Natural killer cell treated with Interleukin-12 subunit alpha and Interleukin-12 subunit beta and Interleukin-15 and Interleukin-18, amount 100 ng/mL, for 72 hours (primary cell): Measurements from ENCODE around the gene NRXN3. TPM values are rescaled to one million over a fixed set of nuclear protein-coding genes. Genes with fewer than 3 reads are reported as not detected.

Source experiments
- ATAC-seq, 2 donors: fragments of 150-1000 bp; cut with Tn5 transposase in 1 of 2; sonication (Bioruptor Pico), chemical (Tn5 transposase) in 1 of 2; 2 replicates each; pipeline ENCODE4 v1.10.0; 2021
- DNase-seq: peaks from one replicate; pipeline ENCODE4 v3.0.0; 2022; ENCODE audit warnings: low spot score
- H3K27ac Mint-ChIP-seq, 2 donors: 1 replicate in 1 of 2; 2 replicates in 1 of 2; pipeline ENCODE4 v1.8.0; 2022; ENCODE audit warnings: mixed read lengths in 2 of 2, mild to moderate bottlenecking in 1 of 2, moderate library complexity in 1 of 2
- H3K27me3 Mint-ChIP-seq, 2 donors: 1 replicate in 1 of 2; 2 replicates in 1 of 2; pipeline ENCODE4 v1.8.0; 2022; ENCODE audit warnings: mixed read lengths in 2 of 2
- H3K36me3 Mint-ChIP-seq: one replicate; pipeline ENCODE4 v1.8.0; 2022; ENCODE audit warnings: mixed read lengths
- H3K4me1 Mint-ChIP-seq, 2 donors: 1 replicate in 1 of 2; 2 replicates in 1 of 2; pipeline ENCODE4 v1.8.0; 2022; ENCODE audit warnings: low read depth in 2 of 2, mixed read lengths in 2 of 2, mild to moderate bottlenecking in 1 of 2
- H3K4me3 Mint-ChIP-seq: one replicate; pipeline ENCODE4 v1.8.0; 2022; ENCODE audit warnings: mixed read lengths
- H3K9me3 Mint-ChIP-seq: 2 replicates; pipeline ENCODE4 v1.8.0; 2022; ENCODE audit warnings: mixed read lengths
- total RNA-seq, 2 donors: library from RNA; stranded (reverse); gene quantifications; one replicate each; pipeline ENCODE4 v1.2.3, GENCODE V29; 2022

The NRXN3 gene
- total RNA-seq, 2 donors from 2014 or later = not detected

- Mint-ChIP-seq H3K27me3 (no peaks in the 10 kb centered on the region), H3K27ac (no peak overlapping the region), H3K4me3 (no peak overlapping the region), H3K36me3 (no peaks in the 10 kb centered on the region), H3K4me1 (no peaks in the 10 kb centered on the region), H3K9me3 (peaks cover 6% of the 10 kb centered on the region)
- DNase-seq = no peak
- no peak for ATAC-seq
These were observed 1123.5 kb downstream of the NRXN3 start for GRCh38 chr14:79293482-79294177.

GRCh38 chr14:79294499-79294898, 1124.3 kb downstream of the NRXN3 start:
- H3K36me3 Mint-ChIP-seq = no peaks in the 10 kb centered on the region
- DNase-seq (no peak), ATAC-seq (no peak)
- peaks cover 6% of the 10 kb centered on the region for H3K9me3 Mint-ChIP-seq
- H3K4me3 Mint-ChIP-seq = no peak overlapping the region
- H3K4me1 Mint-ChIP-seq = no peaks in the 10 kb centered on the region
- H3K27me3 Mint-ChIP-seq = no peaks in the 10 kb centered on the region
- no peak overlapping the region for H3K27ac Mint-ChIP-seq

DNA sequence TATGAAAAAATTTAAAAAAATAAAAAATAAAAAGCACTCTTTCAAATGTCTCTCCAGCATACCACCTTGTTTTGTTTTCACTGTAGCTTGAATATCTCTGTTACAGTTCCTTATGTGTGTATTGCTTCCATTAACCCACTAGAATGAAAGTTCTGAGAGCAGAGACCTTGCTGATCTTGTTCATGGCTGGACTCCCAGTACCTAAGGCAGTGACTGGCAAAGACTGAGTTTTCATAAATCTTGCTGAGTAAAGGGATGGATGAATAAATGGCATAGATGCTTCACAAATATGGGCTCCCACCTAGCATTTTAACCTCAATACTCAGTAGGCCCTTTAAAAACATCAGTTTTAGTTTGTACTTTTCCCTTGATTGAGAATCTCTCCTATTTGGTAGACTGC, 1125.2 kb downstream of the NRXN3 start:
- H3K27ac Mint-ChIP-seq = no peak overlapping the region
- H3K36me3 Mint-ChIP-seq = no peaks in the 10 kb centered on the region
- peaks cover 2% of the 10 kb centered on the region for H3K9me3 Mint-ChIP-seq
- no peaks in the 10 kb centered on the region for H3K4me1 Mint-ChIP-seq
- H3K27me3 Mint-ChIP-seq = no peaks in the 10 kb centered on the region
- no peak overlapping the region for H3K4me3 Mint-ChIP-seq
- ATAC-seq = no peak
- no peak for DNase-seq

DNA sequence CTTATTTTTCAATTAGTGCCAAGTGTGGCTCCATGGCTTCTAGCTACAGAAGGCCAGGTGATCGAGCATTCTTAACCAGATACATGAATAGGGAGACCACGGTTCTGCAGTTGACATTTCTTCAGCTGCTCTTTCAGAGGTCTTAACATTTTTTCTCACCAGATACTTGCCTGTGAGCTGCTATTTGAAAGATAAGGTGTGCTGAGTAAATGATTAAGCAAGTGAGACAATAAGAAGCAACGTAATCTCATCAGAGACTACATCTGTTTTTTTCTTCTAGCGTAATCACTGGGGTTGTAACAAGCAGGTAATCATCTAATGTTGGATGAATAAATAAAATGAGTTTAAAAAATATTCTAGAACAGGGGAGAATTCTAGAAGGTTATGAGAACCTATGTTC, 1128.2 kb downstream of the NRXN3 start:
- Mint-ChIP-seq H3K4me3 (no peak overlapping the region), H3K9me3 (peaks cover 8% of the 10 kb centered on the region), H3K27ac (no peak overlapping the region), H3K4me1 (no peaks in the 10 kb centered on the region), H3K36me3 (no peaks in the 10 kb centered on the region), H3K27me3 (no peaks in the 10 kb centered on the region)
- DNase-seq = no peak
- no peak for ATAC-seq

DNA sequence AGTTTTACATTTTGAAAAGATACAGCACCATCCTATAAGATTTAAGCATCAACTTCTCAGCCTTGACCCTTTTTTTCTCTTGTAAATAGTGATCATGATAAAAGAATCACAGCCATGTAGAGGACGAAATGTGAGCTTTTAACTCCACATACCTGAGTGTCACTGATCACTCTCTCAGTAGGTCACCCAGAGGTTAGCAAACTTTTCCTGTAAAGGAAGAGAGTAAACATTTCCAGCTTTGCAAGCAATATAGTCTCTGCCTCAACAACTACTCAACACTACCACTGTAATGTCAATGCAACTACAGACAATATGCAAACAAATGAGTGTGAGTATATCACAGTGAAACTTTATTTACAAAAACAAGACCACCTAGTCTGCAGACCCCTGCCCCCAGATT, 1129.0 kb downstream of the NRXN3 start:
- H3K27ac Mint-ChIP-seq = no peak overlapping the region
- H3K9me3 Mint-ChIP-seq = peaks cover 8% of the 10 kb centered on the region
- H3K36me3 Mint-ChIP-seq = no peaks in the 10 kb centered on the region
- DNase-seq (no peak), ATAC-seq (no peak)
- H3K4me1 Mint-ChIP-seq = no peaks in the 10 kb centered on the region
- H3K27me3 Mint-ChIP-seq = no peaks in the 10 kb centered on the region
- no peak overlapping the region for H3K4me3 Mint-ChIP-seq

GRCh38 chr14:79304279-79304678, 1134.1 kb downstream of the NRXN3 start:
- no peaks in the 10 kb centered on the region for H3K27me3 Mint-ChIP-seq
- no peaks in the 10 kb centered on the region for H3K36me3 Mint-ChIP-seq
- H3K9me3 Mint-ChIP-seq = peaks cover 15% of the 10 kb centered on the region
- no peaks in the 10 kb centered on the region for H3K4me1 Mint-ChIP-seq
- no peak for ATAC-seq
- no peak overlapping the region for H3K27ac Mint-ChIP-seq
- H3K4me3 Mint-ChIP-seq = no peak overlapping the region
- no peak for DNase-seq

DNA sequence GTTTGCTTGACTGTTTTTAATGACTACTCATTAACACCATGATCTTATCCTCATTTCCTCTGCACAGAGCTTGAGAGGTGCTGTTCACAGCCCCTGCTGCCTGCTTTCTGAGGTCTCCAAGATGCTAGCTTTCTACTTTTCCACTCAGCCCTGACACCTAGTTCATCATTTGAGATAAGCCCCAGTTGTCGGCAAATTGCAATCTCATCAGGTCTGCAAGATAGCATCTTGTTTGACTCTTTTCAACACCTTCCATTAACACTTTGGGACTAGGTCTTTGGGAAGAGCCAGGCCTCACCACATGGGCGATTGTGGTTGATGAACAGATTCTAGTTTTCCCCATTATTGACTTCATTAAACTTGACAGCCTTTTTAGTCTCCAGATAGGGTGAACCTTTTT, 1136.4 kb downstream of the NRXN3 start:
- no peak for ATAC-seq
- Mint-ChIP-seq H3K9me3 (peaks cover 10% of the 10 kb centered on the region), H3K27me3 (no peaks in the 10 kb centered on the region), H3K36me3 (no peaks in the 10 kb centered on the region), H3K4me3 (no peak overlapping the region), H3K27ac (no peak overlapping the region), H3K4me1 (no peaks in the 10 kb centered on the region)
- no peak for DNase-seq

DNA sequence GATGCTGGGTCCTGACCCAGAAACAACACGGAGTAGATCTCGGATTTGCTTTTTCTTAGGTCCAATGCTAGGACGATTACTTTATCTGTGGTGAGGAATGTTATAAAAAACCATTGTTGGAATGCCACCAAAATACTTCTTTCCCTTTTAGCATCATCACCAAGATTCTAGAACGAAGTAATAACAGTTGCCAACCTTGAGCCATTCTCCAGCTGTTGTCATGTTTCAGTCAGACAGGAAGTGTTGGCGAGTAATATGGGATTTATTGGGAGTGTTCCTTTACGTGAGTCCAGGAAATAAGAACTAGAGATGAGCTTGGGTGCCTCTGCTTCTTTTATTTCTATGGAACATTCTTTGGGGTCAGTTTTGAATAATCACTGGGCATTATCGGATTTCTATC, 1148.2 kb downstream of the NRXN3 start:
- no peaks in the 10 kb centered on the region for H3K27me3 Mint-ChIP-seq
- DNase-seq (no peak), ATAC-seq (no peak)
- no peak overlapping the region for H3K27ac Mint-ChIP-seq
- no peaks in the 10 kb centered on the region for H3K4me1 Mint-ChIP-seq
- H3K4me3 Mint-ChIP-seq = no peak overlapping the region
- H3K36me3 Mint-ChIP-seq = no peaks in the 10 kb centered on the region
- H3K9me3 Mint-ChIP-seq = peaks cover 14% of the 10 kb centered on the region

DNA sequence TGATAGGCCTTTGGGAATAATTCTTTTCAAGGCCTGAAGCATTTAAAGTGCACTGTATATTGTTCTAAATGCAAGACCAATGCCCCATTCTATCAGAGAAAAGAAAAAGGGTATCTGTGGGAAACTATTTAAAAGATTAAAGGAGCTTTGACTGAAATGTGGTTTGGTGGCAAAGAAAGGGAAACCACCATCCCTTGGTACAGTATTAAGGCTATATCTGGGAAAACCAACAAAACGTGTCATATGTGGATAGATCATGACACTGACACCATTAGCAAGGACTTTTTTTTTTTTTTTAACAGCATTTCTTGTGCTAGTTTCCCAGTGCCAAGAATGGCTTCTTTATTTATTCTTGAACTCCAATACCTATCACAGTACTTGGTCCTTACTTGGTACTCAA, 1150.4 kb downstream of the NRXN3 start:
- DNase-seq (no peak), ATAC-seq (no peak)
- no peak overlapping the region for H3K27ac Mint-ChIP-seq

DNA sequence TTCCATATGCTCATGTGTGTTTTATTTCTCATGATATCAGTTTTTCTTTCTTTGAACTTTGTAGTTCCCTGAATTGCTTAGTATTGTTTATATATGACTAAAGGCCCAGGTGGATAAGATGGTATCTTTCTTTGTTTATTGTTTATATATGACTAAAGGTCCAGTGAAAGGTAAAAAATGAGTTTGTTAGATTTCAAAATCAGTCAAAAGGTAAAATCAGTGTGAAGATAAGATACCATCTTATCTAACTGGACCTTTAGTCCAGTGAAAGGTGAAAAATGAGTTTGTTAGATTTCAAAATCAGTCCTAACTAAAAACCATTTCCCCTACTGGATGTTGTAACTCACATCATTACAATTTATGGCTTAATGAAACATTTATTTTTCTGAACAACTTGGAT, 1150.9 kb downstream of the NRXN3 start:
- peaks cover 11% of the 10 kb centered on the region for H3K9me3 Mint-ChIP-seq
- H3K36me3 Mint-ChIP-seq = no peaks in the 10 kb centered on the region
- H3K27me3 Mint-ChIP-seq = no peaks in the 10 kb centered on the region
- DNase-seq (no peak), ATAC-seq (no peak)
- no peak overlapping the region for H3K4me3 Mint-ChIP-seq
- no peak overlapping the region for H3K27ac Mint-ChIP-seq
- no peaks in the 10 kb centered on the region for H3K4me1 Mint-ChIP-seq

More for the DNA sequence above, 1150.4 kb downstream of the NRXN3 start:
- Mint-ChIP-seq H3K4me3 (no peak overlapping the region), H3K36me3 (no peaks in the 10 kb centered on the region), H3K9me3 (peaks cover 14% of the 10 kb centered on the region), H3K4me1 (no peaks in the 10 kb centered on the region), H3K27me3 (no peaks in the 10 kb centered on the region)

- ATAC-seq (no peak), DNase-seq (no peak)
- Mint-ChIP-seq H3K36me3 (no peaks in the 10 kb centered on the region), H3K27ac (no peak overlapping the region), H3K4me3 (no peak overlapping the region), H3K4me1 (no peaks in the 10 kb centered on the region), H3K9me3 (peaks cover 4% of the 10 kb centered on the region), H3K27me3 (no peaks in the 10 kb centered on the region)
These were observed 1154.9 kb downstream of the NRXN3 start for GRCh38 chr14:79325071-79325470.

- Mint-ChIP-seq H3K27me3 (no peaks in the 10 kb centered on the region), H3K36me3 (no peaks in the 10 kb centered on the region), H3K27ac (no peak overlapping the region), H3K4me1 (no peaks in the 10 kb centered on the region), H3K4me3 (no peak overlapping the region), H3K9me3 (peaks cover 7% of the 10 kb centered on the region)
- ATAC-seq (no peak), DNase-seq (no peak)
These were observed 1155.4 kb downstream of the NRXN3 start for GRCh38 chr14:79325557-79325956.

DNA sequence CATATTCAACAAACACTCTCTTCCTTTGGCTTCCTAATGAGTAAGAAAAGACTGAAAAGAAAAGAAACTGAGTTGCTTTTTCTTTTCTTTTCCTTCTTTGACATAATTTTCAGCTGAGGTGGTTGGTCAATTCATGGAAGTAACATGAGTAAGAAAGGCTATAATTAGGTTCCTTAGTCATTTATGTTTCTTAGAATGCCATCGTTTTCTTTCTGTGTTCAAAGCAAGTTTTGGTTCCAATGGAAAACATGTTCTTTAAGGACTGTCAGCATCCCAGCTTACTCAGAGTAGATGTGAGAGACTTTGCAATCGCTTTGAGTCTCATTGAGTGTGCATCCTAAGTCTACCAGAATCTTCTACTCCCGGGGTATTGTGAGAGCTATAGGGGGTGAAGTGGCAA, 1158.7 kb downstream of the NRXN3 start:
- no peaks in the 10 kb centered on the region for H3K4me1 Mint-ChIP-seq
- H3K27me3 Mint-ChIP-seq = no peaks in the 10 kb centered on the region
- H3K36me3 Mint-ChIP-seq = no peaks in the 10 kb centered on the region
- H3K27ac Mint-ChIP-seq = no peak overlapping the region
- H3K9me3 Mint-ChIP-seq = peaks cover 7% of the 10 kb centered on the region
- no peak overlapping the region for H3K4me3 Mint-ChIP-seq
- no peak for DNase-seq
- ATAC-seq = no peak

- Mint-ChIP-seq H3K36me3 (no peaks in the 10 kb centered on the region), H3K27ac (no peak overlapping the region), H3K4me1 (no peaks in the 10 kb centered on the region), H3K9me3 (peaks cover 16% of the 10 kb centered on the region), H3K27me3 (no peaks in the 10 kb centered on the region), H3K4me3 (no peak overlapping the region)
- DNase-seq (no peak), ATAC-seq (no peak)
These were observed 1161.7 kb downstream of the NRXN3 start for GRCh38 chr14:79331830-79332229.

- H3K36me3 Mint-ChIP-seq = no peaks in the 10 kb centered on the region
- no peak overlapping the region for H3K4me3 Mint-ChIP-seq
- no peaks in the 10 kb centered on the region for H3K27me3 Mint-ChIP-seq
- DNase-seq (no peak), ATAC-seq (no peak)
- no peak overlapping the region for H3K27ac Mint-ChIP-seq
- H3K4me1 Mint-ChIP-seq = no peaks in the 10 kb centered on the region
- peaks cover 12% of the 10 kb centered on the region for H3K9me3 Mint-ChIP-seq
These were observed 1162.5 kb downstream of the NRXN3 start for GRCh38 chr14:79332504-79333197.
